Neural crest cell (in vitro differentiated cells): ENCODE results near the gene FIP1L1. TPM values are rescaled to one million over a fixed set of nuclear protein-coding genes. Genes with fewer than 3 reads are reported as not detected.

Experiments
- DNase-seq: peaks from one replicate; pipeline ENCODE4 v3.0.0; 2021; ENCODE audit warnings: low read depth, mixed read lengths, low spot score
- H3K27ac Mint-ChIP-seq: one replicate; pipeline ENCODE4 v1.8.0; 2021; ENCODE audit warnings: mild to moderate bottlenecking, mixed read lengths; ENCODE audit not compliant: unreplicated experiment
- H3K27me3 Mint-ChIP-seq: 2 replicates; pipeline ENCODE4 v1.8.0; 2021; ENCODE audit warnings: low read depth, mild to moderate bottlenecking, mixed read lengths
- H3K36me3 Mint-ChIP-seq: 2 replicates; pipeline ENCODE4 v1.8.0; 2021; ENCODE audit warnings: low read depth, mild to moderate bottlenecking, mixed read lengths
- H3K4me1 Mint-ChIP-seq: 2 replicates; pipeline ENCODE4 v1.8.0; 2021; ENCODE audit warnings: mixed read lengths
- H3K4me3 Mint-ChIP-seq: one replicate; pipeline ENCODE4 v1.8.0; 2021; ENCODE audit warnings: mild to moderate bottlenecking, mixed read lengths
- H3K9me3 Mint-ChIP-seq: 2 replicates; pipeline ENCODE4 v1.8.0; 2021; ENCODE audit warnings: mixed read lengths
- total RNA-seq: library from RNA; stranded (reverse); gene quantifications from 2 replicates; pipeline ENCODE4 v1.2.1, GENCODE V29; 2021
- TF ChIP-seq, protein P1 (sequence below): fragments of 200-600 bp; sonication (generic); conservative IDR thresholded peaks from 2 replicates; pipeline ENCODE4 v1.5.0; 2021; ENCODE audit warnings: antibody characterized with exemption, mild to moderate bottlenecking

The FIP1L1 gene
- total RNA-seq, 1 donor from 2014 or later: 67.1 TPM

DNA sequence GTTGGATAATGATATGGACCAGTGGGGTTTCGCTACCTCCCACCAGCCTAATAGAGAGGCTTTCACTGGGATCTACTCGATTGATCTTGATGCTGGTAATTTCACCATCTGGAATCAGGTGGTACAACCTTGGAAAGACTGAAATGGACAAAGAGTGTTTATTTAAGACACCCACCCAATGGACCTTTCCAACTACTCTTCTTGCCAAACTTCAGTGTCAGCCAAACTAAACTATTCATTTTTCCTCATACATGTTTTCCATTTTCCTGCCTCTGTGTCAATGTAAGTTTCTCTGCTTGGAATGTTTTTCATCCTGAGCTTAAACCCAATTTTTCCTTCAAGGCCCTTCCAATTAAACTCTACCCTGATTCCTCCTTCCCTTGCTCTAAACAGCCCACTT lies 121.3 kb downstream of the FIP1L1 start:
- Mint-ChIP-seq H3K27ac (no peak overlapping the region), H3K27me3 (no peaks in the 10 kb centered on the region), H3K9me3 (no peaks in the 10 kb centered on the region), H3K4me1 (peaks cover 20% of the 10 kb centered on the region), H3K4me3 (no peak overlapping the region), H3K36me3 (no peaks in the 10 kb centered on the region)
- DNase-seq: no peak
- TF ChIP-seq, protein P1, sequence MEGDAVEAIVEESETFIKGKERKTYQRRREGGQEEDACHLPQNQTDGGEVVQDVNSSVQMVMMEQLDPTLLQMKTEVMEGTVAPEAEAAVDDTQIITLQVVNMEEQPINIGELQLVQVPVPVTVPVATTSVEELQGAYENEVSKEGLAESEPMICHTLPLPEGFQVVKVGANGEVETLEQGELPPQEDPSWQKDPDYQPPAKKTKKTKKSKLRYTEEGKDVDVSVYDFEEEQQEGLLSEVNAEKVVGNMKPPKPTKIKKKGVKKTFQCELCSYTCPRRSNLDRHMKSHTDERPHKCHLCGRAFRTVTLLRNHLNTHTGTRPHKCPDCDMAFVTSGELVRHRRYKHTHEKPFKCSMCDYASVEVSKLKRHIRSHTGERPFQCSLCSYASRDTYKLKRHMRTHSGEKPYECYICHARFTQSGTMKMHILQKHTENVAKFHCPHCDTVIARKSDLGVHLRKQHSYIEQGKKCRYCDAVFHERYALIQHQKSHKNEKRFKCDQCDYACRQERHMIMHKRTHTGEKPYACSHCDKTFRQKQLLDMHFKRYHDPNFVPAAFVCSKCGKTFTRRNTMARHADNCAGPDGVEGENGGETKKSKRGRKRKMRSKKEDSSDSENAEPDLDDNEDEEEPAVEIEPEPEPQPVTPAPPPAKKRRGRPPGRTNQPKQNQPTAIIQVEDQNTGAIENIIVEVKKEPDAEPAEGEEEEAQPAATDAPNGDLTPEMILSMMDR: no peak

DNA sequence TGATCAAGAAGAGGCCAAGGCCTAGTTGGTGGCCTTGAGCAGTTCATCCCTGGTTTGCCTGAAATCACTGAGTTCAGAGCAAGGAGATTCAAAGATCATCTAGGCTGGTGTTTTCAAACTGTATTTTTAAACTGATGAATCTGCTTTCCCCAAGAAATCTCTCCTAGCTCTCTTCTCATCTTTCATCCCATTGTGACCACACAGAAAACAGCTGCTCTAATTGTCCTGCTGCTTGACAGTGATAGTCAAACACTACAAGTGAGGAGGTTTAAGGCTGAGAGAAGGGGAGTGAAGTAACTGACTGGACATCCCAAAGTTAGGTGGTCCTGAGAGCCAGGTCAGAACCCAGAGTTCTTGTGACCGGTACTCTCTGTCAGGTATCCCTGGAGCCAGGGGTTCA lies 122.3 kb downstream of the FIP1L1 start:
- no peak overlapping the region for H3K27ac Mint-ChIP-seq

DNA sequence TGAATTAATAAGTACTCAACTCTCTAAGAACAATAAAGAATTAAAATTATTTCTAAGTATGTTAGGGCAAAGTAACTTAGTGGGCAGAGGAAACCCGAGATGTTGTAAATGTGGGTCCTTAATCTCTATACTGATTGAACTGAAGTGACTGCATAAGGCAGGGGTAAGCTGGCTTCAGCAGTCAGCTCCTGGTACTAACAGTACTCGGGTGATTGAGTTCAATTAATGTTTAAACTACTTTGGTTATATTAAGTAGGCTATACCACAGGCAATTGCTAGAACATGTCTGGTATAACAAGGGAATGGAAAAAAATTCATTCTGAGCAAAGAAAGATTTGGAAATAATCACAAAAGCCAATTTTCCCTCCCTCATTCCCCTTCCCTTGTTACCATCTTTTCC lies 123.1 kb downstream of the FIP1L1 start:
- H3K4me3 Mint-ChIP-seq: no peak overlapping the region
- no peaks in the 10 kb centered on the region for H3K36me3 Mint-ChIP-seq
- H3K27me3 Mint-ChIP-seq: no peaks in the 10 kb centered on the region
- peaks cover 20% of the 10 kb centered on the region for H3K4me1 Mint-ChIP-seq
- H3K27ac Mint-ChIP-seq: no peak overlapping the region
- no peak for DNase-seq
- TF ChIP-seq, protein P1: no peak
- H3K9me3 Mint-ChIP-seq: no peaks in the 10 kb centered on the region

More for the DNA sequence above, 122.3 kb downstream of the FIP1L1 start:
- Mint-ChIP-seq H3K9me3 (no peaks in the 10 kb centered on the region), H3K36me3 (no peaks in the 10 kb centered on the region), H3K4me3 (no peak overlapping the region), H3K27me3 (no peaks in the 10 kb centered on the region), H3K4me1 (peaks cover 20% of the 10 kb centered on the region)
- no peak for DNase-seq
- TF ChIP-seq, protein P1: no peak

DNA sequence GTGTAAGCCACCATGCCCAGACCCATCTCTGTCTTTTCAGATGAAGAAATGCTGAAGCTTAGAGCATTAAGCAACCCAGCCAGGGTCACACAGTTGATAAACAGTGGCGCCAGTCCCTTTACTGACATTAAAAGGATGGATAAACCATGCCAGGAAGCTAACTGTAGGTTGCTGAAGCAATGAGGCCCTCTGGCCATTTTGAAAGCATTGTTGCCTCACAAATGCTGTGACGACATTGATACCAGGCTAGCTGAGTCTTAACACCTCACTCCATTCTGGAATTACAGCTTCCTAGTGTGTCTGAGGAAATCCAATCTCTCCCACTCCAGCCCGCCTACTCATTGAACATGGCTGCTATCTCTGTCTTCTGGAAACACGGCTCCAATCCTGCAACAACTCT lies 124.1 kb downstream of the FIP1L1 start:
- Mint-ChIP-seq H3K27ac (no peak overlapping the region), H3K4me3 (no peak overlapping the region), H3K9me3 (no peaks in the 10 kb centered on the region), H3K4me1 (peaks cover 20% of the 10 kb centered on the region), H3K27me3 (no peaks in the 10 kb centered on the region), H3K36me3 (no peaks in the 10 kb centered on the region)
- no peak for DNase-seq
- TF ChIP-seq, protein P1: no peak

DNA sequence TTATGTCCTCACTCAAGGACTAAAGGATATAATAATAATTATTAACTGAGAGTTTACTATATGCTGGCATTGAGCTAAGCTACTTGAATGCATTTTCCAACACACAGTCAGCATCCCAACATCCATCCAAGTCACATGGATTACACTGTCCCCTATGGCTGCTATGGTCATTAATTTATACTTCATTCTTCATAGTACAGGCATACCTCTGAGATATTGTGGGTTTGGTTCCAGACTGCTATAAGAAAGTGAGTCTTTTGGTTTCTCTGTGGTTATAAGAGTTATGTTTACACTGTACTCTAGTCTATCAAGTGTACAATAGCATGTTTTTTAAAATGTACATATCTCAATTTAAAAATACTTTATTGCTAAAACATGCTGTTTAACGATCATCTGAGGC lies 124.7 kb downstream of the FIP1L1 start:
- DNase-seq: no peak
- Mint-ChIP-seq H3K36me3 (no peaks in the 10 kb centered on the region), H3K27ac (no peak overlapping the region), H3K9me3 (no peaks in the 10 kb centered on the region), H3K4me1 (peaks cover 15% of the 10 kb centered on the region), H3K4me3 (no peak overlapping the region), H3K27me3 (no peaks in the 10 kb centered on the region)
- TF ChIP-seq, protein P1: no peak

DNA sequence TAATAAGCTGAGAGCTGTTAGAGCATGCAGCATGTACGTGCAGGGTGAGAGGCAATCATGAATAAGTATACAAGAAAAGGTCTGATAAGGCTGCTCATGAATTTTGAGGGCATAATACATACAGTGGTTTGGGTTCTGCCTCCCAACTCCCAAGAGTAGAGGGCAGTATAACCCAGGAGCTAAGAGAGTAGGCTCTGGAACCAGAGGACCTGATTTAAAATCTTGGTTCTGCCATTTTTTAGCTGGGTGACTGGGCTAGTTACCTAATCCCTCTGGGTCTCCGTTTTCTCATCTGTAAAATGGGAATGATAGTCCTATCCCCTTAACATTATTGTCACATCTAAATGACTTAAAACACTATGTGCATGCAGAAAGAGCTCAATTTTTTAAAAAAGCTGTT lies 128.5 kb downstream of the FIP1L1 start:
- Mint-ChIP-seq H3K27me3 (no peaks in the 10 kb centered on the region), H3K4me1 (no peaks in the 10 kb centered on the region), H3K9me3 (no peaks in the 10 kb centered on the region), H3K36me3 (no peaks in the 10 kb centered on the region), H3K4me3 (no peak overlapping the region), H3K27ac (no peak overlapping the region)
- TF ChIP-seq, protein P1: no peak
- DNase-seq: no peak
